G401.6 (cell line): ENCODE results near the gene RNF208.
"Not testable (repeated sequence)": the region's sequence is repeated elsewhere in the genome, so short reads cannot be mapped to it uniquely, and the experiment has no call there.

Experiments
- FAIRE-seq: peaks from 2 replicates; lab custom pipeline; 2012; peaks lifted over from hg19 to GRCh38; lab: Jason Lieb, UNC

RNF208 gene

GRCh38 chr9:137253717-137254623 lies 31.9 kb upstream of the RNF208 start:
- no peak for FAIRE-seq

- FAIRE-seq = peak; percentile 36
Observed at GRCh38 chr9:137252555-137253506, 30.8 kb upstream of the RNF208 start.

- no peak for FAIRE-seq
Observed at GRCh38 chr9:137251490-137252268, 29.6 kb upstream of the RNF208 start.

GRCh38 chr9:137251194-137251461 lies 29.1 kb upstream of the RNF208 start, which contains the start of gene STPG3:
STPG3 (plus strand) TSS chr9:137251286; CDS start chr9:137251287, 1 bp downstream.
- no peak for FAIRE-seq

GRCh38 chr9:137250329-137251193 lies 28.5 kb upstream of the RNF208 start:
- no peak for FAIRE-seq

- FAIRE-seq = no peak
Observed at GRCh38 chr9:137247916-137248175, 25.8 kb upstream of the RNF208 start.

- no peak for FAIRE-seq
Observed at GRCh38 chr9:137247135-137247915, 25.3 kb upstream of the RNF208 start.

- no peak for FAIRE-seq
Observed at GRCh38 chr9:137245450-137246421, 23.7 kb upstream of the RNF208 start.

- FAIRE-seq = no peak
Observed at GRCh38 chr9:137244486-137245449, 22.7 kb upstream of the RNF208 start.

- no peak for FAIRE-seq
Observed at GRCh38 chr9:137243626-137244485, 21.8 kb upstream of the RNF208 start.

- not testable (repeated sequence) for FAIRE-seq
Observed at GRCh38 chr9:137243266-137243625, 21.2 kb upstream of the RNF208 start.

GRCh38 chr9:137242269-137243203 lies 20.5 kb upstream of the RNF208 start:
- FAIRE-seq = no peak

GRCh38 chr9:137241490-137242268 lies 19.6 kb upstream of the RNF208 start:
- FAIRE-seq = no peak

- FAIRE-seq = peak; percentile 98
Observed at GRCh38 chr9:137240841-137241489, 18.9 kb upstream of the RNF208 start, which contains the start of gene TUBB4B. TUBB4B (plus strand) TSS chr9:137241287; CDS start chr9:137241361, 74 bp downstream.
